RWPE2 (cell line): ENCODE data around the gene SLC37A3.
"Not testable (repeated sequence)": the region's sequence is repeated elsewhere in the genome, so short reads cannot be mapped to it uniquely, and the experiment has no call there.

Experiments
- ATAC-seq: fragments of 200-7000 bp; cut with Tn5 transposase; 3 replicates; pipeline ENCODE4 v1.9.1; 2021; ENCODE audit warnings: low read depth
- DNase-seq: peaks from one replicate; pipeline ENCODE4 v3.0.0-alpha.2; 2020; ENCODE audit warnings: low spot score
- H3K27ac ChIP-seq: fragments of 450-650 bp; 2 replicates; pipeline ENCODE4 v1.5.1; 2017; ENCODE audit warnings: mild to moderate bottlenecking; ENCODE audit not compliant: poor library complexity, severe bottlenecking
- H3K27me3 ChIP-seq: fragments of 250-450 bp; sonication (Bioruptor Pico); 2 replicates; pipeline ENCODE4 v1.5.1; 2021; ENCODE audit warnings: mild to moderate bottlenecking, moderate library complexity; ENCODE audit not compliant: insufficient read depth, poor library complexity, severe bottlenecking
- H3K36me3 ChIP-seq: fragments of 250-450 bp; sonication (Bioruptor Pico); 2 replicates; pipeline ENCODE4 v1.5.1; 2020; ENCODE audit warnings: low read depth, mild to moderate bottlenecking, moderate library complexity
- H3K4me1 ChIP-seq: fragments of 250-450 bp; sonication (Bioruptor Pico); 2 replicates; pipeline ENCODE4 v1.5.1; 2021; ENCODE audit warnings: mild to moderate bottlenecking, moderate library complexity; ENCODE audit not compliant: insufficient read depth, poor library complexity, severe bottlenecking
- H3K4me3 ChIP-seq: fragments of 250-450 bp; sonication (Bioruptor Pico); 2 replicates; pipeline ENCODE4 v1.5.1; 2021; ENCODE audit warnings: mild to moderate bottlenecking, moderate library complexity; ENCODE audit not compliant: severe bottlenecking
- H3K9me3 ChIP-seq: fragments of 250-450 bp; sonication (Bioruptor Pico); 2 replicates; pipeline ENCODE4 v1.5.1; 2021; ENCODE audit warnings: mild to moderate bottlenecking, moderate library complexity; ENCODE audit not compliant: severe bottlenecking
- TF ChIP-seq, protein P1 (sequence below): fragments of 450-650 bp; IDR thresholded peaks from one replicate; pipeline ENCODE4 v1.5.1; 2017; ENCODE audit warnings: mild to moderate bottlenecking, moderate library complexity; ENCODE audit not compliant: poor library complexity, severe bottlenecking

Gene SLC37A3

GRCh38 chr7:140316165-140316661, 82.1 kb downstream of the SLC37A3 start:
- no peaks in the 10 kb centered on the region for H3K9me3 ChIP-seq
- H3K27ac ChIP-seq = peak overlapping the region; percentile 85
- no peak overlapping the region for H3K4me3 ChIP-seq
- peaks cover 13% of the 10 kb centered on the region for H3K4me1 ChIP-seq
- peak; percentile 73 for DNase-seq
- TF ChIP-seq, protein P1, sequence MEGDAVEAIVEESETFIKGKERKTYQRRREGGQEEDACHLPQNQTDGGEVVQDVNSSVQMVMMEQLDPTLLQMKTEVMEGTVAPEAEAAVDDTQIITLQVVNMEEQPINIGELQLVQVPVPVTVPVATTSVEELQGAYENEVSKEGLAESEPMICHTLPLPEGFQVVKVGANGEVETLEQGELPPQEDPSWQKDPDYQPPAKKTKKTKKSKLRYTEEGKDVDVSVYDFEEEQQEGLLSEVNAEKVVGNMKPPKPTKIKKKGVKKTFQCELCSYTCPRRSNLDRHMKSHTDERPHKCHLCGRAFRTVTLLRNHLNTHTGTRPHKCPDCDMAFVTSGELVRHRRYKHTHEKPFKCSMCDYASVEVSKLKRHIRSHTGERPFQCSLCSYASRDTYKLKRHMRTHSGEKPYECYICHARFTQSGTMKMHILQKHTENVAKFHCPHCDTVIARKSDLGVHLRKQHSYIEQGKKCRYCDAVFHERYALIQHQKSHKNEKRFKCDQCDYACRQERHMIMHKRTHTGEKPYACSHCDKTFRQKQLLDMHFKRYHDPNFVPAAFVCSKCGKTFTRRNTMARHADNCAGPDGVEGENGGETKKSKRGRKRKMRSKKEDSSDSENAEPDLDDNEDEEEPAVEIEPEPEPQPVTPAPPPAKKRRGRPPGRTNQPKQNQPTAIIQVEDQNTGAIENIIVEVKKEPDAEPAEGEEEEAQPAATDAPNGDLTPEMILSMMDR = no peak
- H3K27me3 ChIP-seq = no peaks in the 10 kb centered on the region
- H3K36me3 ChIP-seq = no peaks in the 10 kb centered on the region
- peak; percentile 98 for ATAC-seq

DNA sequence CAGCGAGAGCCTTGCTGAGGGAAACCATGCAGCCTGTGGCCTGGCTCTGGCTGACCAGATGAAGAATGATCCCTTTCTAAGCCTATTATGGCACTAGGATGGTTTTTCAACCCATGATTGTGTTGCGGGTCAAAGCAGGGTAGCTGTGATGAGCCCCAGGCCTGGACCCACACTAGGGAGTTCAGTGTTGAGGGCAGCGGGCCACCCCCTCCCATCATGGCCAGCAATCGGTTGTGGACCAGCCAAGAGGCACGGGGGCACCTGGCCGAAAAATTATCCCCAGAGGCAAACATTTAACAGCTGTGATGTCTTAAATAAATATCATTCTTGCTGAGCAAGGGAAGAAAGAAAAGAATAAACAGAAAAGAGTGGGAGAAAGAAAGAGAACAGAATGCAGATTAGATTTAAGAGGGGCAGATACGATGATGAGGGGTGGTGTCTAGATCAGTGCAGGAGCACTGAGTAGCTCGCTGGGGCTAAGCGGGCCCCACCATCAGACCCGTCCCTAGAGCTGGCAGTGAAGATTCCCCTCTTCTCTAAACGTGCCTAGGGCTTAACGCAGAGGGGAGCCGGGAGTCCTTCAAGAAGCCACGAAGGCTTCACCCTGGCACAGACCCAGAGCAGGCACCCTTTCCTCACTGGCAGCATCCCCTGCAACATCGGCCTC, 82.7 kb downstream of the SLC37A3 start:
- no peak overlapping the region for H3K4me3 ChIP-seq
- no peaks in the 10 kb centered on the region for H3K36me3 ChIP-seq
- ATAC-seq = no peak
- no peaks in the 10 kb centered on the region for H3K9me3 ChIP-seq
- H3K27me3 ChIP-seq = no peaks in the 10 kb centered on the region
- peak overlapping the region; percentile 85 for H3K27ac ChIP-seq
- DNase-seq = no peak
- peaks cover 13% of the 10 kb centered on the region for H3K4me1 ChIP-seq
- TF ChIP-seq, protein P1 = no peak

- H3K27me3 ChIP-seq = no peaks in the 10 kb centered on the region
- no peaks in the 10 kb centered on the region for H3K9me3 ChIP-seq
- TF ChIP-seq, protein P1 = no peak
- H3K4me1 ChIP-seq = peaks cover 13% of the 10 kb centered on the region
- H3K4me3 ChIP-seq = no peak overlapping the region
- H3K36me3 ChIP-seq = no peaks in the 10 kb centered on the region
- DNase-seq (no peak), ATAC-seq (no peak)
- H3K27ac ChIP-seq = peak overlapping the region; percentile 85
These were observed 83.5 kb downstream of the SLC37A3 start for GRCh38 chr7:140314573-140315480.

GRCh38 chr7:140312141-140312846, 86.0 kb downstream of the SLC37A3 start:
- H3K4me3 ChIP-seq = no peak overlapping the region
- ATAC-seq (no peak), DNase-seq (no peak)
- no peaks in the 10 kb centered on the region for H3K27me3 ChIP-seq
- TF ChIP-seq, protein P1 = no peak
- H3K9me3 ChIP-seq = no peaks in the 10 kb centered on the region
- H3K36me3 ChIP-seq = no peaks in the 10 kb centered on the region
- no peak overlapping the region for H3K27ac ChIP-seq
- H3K4me1 ChIP-seq = peaks cover 13% of the 10 kb centered on the region

DNA sequence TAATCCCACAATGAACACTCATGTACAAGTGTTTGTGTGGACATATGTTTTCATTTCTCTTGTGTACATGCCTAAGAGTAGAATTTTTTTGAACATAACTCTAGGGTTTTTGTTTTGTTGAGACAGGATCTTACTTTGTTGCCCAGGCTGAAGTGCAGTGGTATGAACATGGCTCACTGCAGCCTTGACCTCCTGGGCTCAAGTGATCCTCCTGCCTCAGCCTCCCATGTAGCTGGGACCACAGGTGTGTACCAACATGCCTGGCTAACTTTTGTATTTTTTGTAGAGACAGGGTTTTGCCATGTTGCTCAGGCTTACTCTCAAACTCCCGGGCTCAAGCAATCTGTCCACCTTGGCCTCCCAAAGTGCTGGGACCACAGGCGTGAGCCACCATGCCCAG, 87.2 kb downstream of the SLC37A3 start:
- ATAC-seq, DNase-seq, H3K36me3 ChIP-seq, H3K4me1 ChIP-seq, H3K27ac ChIP-seq, H3K9me3 ChIP-seq, H3K27me3 ChIP-seq, H3K4me3 ChIP-seq: not testable (repeated sequence)
